ENCODE measurements around the gene MOSPD2.

Gene MOSPD2

GRCh38 chrX:14865201-14865600 is 8.0 kb upstream of the MOSPD2 start:
- Histone ChIP-seq H3K9me3 (ENCODE audit: control insufficient read depth in 5 of 5, low read length in 5 of 5) (peaks cover 4 to 16% (median 7%) of the 10 kb centered on the region in 5 donors), H3K4me1 (ENCODE audit: control insufficient read depth in 5 of 5, insufficient read depth in 5 of 5, low read length in 5 of 5) (no peaks in the 10 kb centered on the region), H3K27ac (ENCODE audit: low read depth, low read length) (no peak overlapping the region), H3K4me3 (ENCODE audit: low read depth in 1 of 5, low read length in 5 of 5) (no peak overlapping the region), H3K27me3 (ENCODE audit: control insufficient read depth in 5 of 5, insufficient read depth in 4 of 5, low read length in 5 of 5) (no peaks in the 10 kb centered on the region), H3K9ac (ENCODE audit: low read length in 5 of 5) (no peak overlapping the region), H3K36me3 (ENCODE audit: control insufficient read depth in 5 of 5, insufficient read depth in 5 of 5, low read length in 5 of 5) (no peaks in the 10 kb centered on the region)

- H3K9me3 ChIP-seq (ENCODE audit: control insufficient read depth in 5 of 5, low read length in 5 of 5) = peaks cover 4 to 11% (median 4%) of the 10 kb centered on the region in 5 donors
- no peaks in the 10 kb centered on the region for H3K27me3 ChIP-seq (ENCODE audit: control insufficient read depth in 5 of 5, insufficient read depth in 4 of 5, low read length in 5 of 5)
- no peak overlapping the region for H3K9ac ChIP-seq (ENCODE audit: low read length in 5 of 5)
- H3K4me3 ChIP-seq (ENCODE audit: low read depth in 1 of 5, low read length in 5 of 5) = no peak overlapping the region
- H3K4me1 ChIP-seq (ENCODE audit: control insufficient read depth in 5 of 5, insufficient read depth in 5 of 5, low read length in 5 of 5) = peaks cover 0 to 17% (median 14%) of the 10 kb centered on the region in 5 donors
- no peak overlapping the region for H3K27ac ChIP-seq (ENCODE audit: low read depth, low read length)
- H3K36me3 ChIP-seq (ENCODE audit: control insufficient read depth in 5 of 5, insufficient read depth in 5 of 5, low read length in 5 of 5) = no peaks in the 10 kb centered on the region
These were observed 1.5 kb upstream of the MOSPD2 start for GRCh38 chrX:14871767-14872166.

DNA sequence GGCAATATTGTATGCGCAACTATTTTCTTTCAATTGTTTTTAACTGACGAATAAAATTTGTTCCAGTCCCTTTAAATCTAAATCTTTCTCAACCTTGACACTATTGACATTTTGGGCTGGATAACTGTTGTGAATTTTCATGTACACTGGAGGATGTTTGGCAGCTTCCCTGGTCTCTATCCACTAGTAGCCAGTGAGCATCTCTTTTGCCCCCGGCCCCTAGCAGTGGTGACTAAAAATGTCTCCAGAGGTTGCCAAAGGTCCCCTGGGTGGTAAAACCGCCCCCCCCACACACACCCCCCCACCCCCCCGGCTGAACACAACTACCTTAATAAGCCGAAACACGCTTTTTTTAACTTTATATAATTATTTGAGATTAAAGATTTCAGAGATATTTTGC is 866 bp upstream of the MOSPD2 start:
- Histone ChIP-seq H3K9ac (ENCODE audit: low read length in 5 of 5) (peak overlapping the region in 1 of 5 donors; percentile 47), H3K9me3 (ENCODE audit: control insufficient read depth in 5 of 5, low read length in 5 of 5) (peaks cover 0 to 5% (median under 1%) of the 10 kb centered on the region in 5 donors), H3K4me1 (ENCODE audit: control insufficient read depth in 5 of 5, insufficient read depth in 5 of 5, low read length in 5 of 5) (peaks cover 0 to 17% (median 14%) of the 10 kb centered on the region in 5 donors), H3K36me3 (ENCODE audit: control insufficient read depth in 5 of 5, insufficient read depth in 5 of 5, low read length in 5 of 5) (no peaks in the 10 kb centered on the region), H3K27ac (ENCODE audit: low read depth, low read length) (no peak overlapping the region), H3K27me3 (ENCODE audit: control insufficient read depth in 5 of 5, insufficient read depth in 4 of 5, low read length in 5 of 5) (no peaks in the 10 kb centered on the region), H3K4me3 (ENCODE audit: low read depth in 1 of 5, low read length in 5 of 5) (peak overlapping the region; percentile 64 to 75 (median 69))

GRCh38 chrX:14873676-14874049 is 442 bp downstream of the MOSPD2 start:
- Histone ChIP-seq H3K36me3 (ENCODE audit: control insufficient read depth in 5 of 5, insufficient read depth in 5 of 5, low read length in 5 of 5) (no peaks in the 10 kb centered on the region), H3K4me1 (ENCODE audit: control insufficient read depth in 5 of 5, insufficient read depth in 5 of 5, low read length in 5 of 5) (peaks cover 0 to 17% (median 14%) of the 10 kb centered on the region in 5 donors), H3K9me3 (ENCODE audit: control insufficient read depth in 5 of 5, low read length in 5 of 5) (no peaks in the 10 kb centered on the region), H3K9ac (ENCODE audit: low read length in 5 of 5) (peak overlapping the region; percentile 39 to 88 (median 79)), H3K4me3 (ENCODE audit: low read depth in 1 of 5, low read length in 5 of 5) (peak overlapping the region; percentile 79 to 86 (median 85)), H3K27ac (ENCODE audit: low read depth, low read length) (peak overlapping the region; percentile 55), H3K27me3 (ENCODE audit: control insufficient read depth in 5 of 5, insufficient read depth in 4 of 5, low read length in 5 of 5) (no peaks in the 10 kb centered on the region)

GRCh38 chrX:14875624-14876023 is 2.4 kb downstream of the MOSPD2 start:
- no peaks in the 10 kb centered on the region for H3K27me3 ChIP-seq (ENCODE audit: control insufficient read depth in 5 of 5, insufficient read depth in 4 of 5, low read length in 5 of 5)
- peak overlapping the region; percentile 55 for H3K27ac ChIP-seq (ENCODE audit: low read depth, low read length)
- peaks cover 0 to 17% (median 14%) of the 10 kb centered on the region in 5 donors for H3K4me1 ChIP-seq (ENCODE audit: control insufficient read depth in 5 of 5, insufficient read depth in 5 of 5, low read length in 5 of 5)
- H3K9ac ChIP-seq (ENCODE audit: low read length in 5 of 5) = peak overlapping the region in 1 of 5 donors; percentile 30
- no peaks in the 10 kb centered on the region for H3K36me3 ChIP-seq (ENCODE audit: control insufficient read depth in 5 of 5, insufficient read depth in 5 of 5, low read length in 5 of 5)
- H3K9me3 ChIP-seq (ENCODE audit: control insufficient read depth in 5 of 5, low read length in 5 of 5) = no peaks in the 10 kb centered on the region
- H3K4me3 ChIP-seq (ENCODE audit: low read depth in 1 of 5, low read length in 5 of 5) = no peak overlapping the region

DNA sequence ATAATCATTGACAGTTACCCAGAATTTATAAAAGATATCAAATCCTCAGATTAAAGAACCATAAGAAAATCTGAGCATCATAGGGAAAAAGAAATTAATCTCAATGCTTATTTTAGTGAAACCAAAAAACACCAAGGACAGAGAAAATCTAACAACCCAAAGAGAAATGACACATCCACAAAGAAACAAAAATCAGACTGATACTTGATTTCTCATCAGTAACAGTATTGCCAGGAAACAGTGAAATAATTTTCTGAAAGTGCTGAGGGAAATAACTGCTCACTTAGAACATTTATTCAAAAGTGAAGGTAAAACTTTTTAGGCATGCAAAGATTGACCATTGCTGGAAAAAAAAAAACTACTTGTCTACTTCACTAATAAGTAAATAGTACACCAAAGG is 10.6 kb downstream of the MOSPD2 start:
- Histone ChIP-seq H3K4me1 (ENCODE audit: control insufficient read depth in 5 of 5, insufficient read depth in 5 of 5, low read length in 5 of 5) (no peaks in the 10 kb centered on the region), H3K27ac (ENCODE audit: low read depth, low read length) (no peak overlapping the region), H3K4me3 (ENCODE audit: low read depth in 1 of 5, low read length in 5 of 5) (no peak overlapping the region), H3K9ac (ENCODE audit: low read length in 5 of 5) (no peak overlapping the region), H3K36me3 (ENCODE audit: control insufficient read depth in 5 of 5, insufficient read depth in 5 of 5, low read length in 5 of 5) (no peaks in the 10 kb centered on the region), H3K9me3 (ENCODE audit: control insufficient read depth in 5 of 5, low read length in 5 of 5) (no peaks in the 10 kb centered on the region), H3K27me3 (ENCODE audit: control insufficient read depth in 5 of 5, insufficient read depth in 4 of 5, low read length in 5 of 5) (no peaks in the 10 kb centered on the region)

DNA sequence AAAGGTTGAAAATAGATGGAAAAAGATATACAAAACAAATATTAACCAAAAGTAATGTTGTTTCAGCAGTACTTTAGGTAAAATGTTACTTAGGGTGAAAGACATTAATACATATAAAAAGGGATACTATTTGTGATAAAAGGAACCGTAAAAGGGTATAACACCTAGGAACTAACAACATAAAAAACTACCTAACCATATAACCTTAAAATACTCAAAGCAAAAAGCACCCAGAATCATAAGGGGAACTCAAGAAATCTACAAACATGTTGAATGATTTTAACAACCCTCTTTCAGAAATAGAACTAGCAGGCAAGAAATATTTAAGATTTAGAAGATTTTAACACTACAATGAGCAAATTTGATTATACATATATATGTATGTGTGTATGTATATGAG is 11.5 kb downstream of the MOSPD2 start:
- Histone ChIP-seq H3K4me1 (ENCODE audit: control insufficient read depth in 5 of 5, insufficient read depth in 5 of 5, low read length in 5 of 5) (no peaks in the 10 kb centered on the region), H3K36me3 (ENCODE audit: control insufficient read depth in 5 of 5, insufficient read depth in 5 of 5, low read length in 5 of 5) (no peaks in the 10 kb centered on the region), H3K4me3 (ENCODE audit: low read depth in 1 of 5, low read length in 5 of 5) (no peak overlapping the region), H3K9ac (ENCODE audit: low read length in 5 of 5) (no peak overlapping the region), H3K9me3 (ENCODE audit: control insufficient read depth in 5 of 5, low read length in 5 of 5) (no peaks in the 10 kb centered on the region), H3K27ac (ENCODE audit: low read depth, low read length) (no peak overlapping the region), H3K27me3 (ENCODE audit: control insufficient read depth in 5 of 5, insufficient read depth in 4 of 5, low read length in 5 of 5) (no peaks in the 10 kb centered on the region)

GRCh38 chrX:14886252-14886651 is 13.0 kb downstream of the MOSPD2 start:
- Histone ChIP-seq H3K36me3 (ENCODE audit: control insufficient read depth in 5 of 5, insufficient read depth in 5 of 5, low read length in 5 of 5) (no peaks in the 10 kb centered on the region), H3K4me3 (ENCODE audit: low read depth in 1 of 5, low read length in 5 of 5) (no peak overlapping the region), H3K27me3 (ENCODE audit: control insufficient read depth in 5 of 5, insufficient read depth in 4 of 5, low read length in 5 of 5) (no peaks in the 10 kb centered on the region), H3K9ac (ENCODE audit: low read length in 5 of 5) (no peak overlapping the region), H3K4me1 (ENCODE audit: control insufficient read depth in 5 of 5, insufficient read depth in 5 of 5, low read length in 5 of 5) (peaks cover 0 to 3% (median 0%) of the 10 kb centered on the region in 5 donors), H3K27ac (ENCODE audit: low read depth, low read length) (no peak overlapping the region), H3K9me3 (ENCODE audit: control insufficient read depth in 5 of 5, low read length in 5 of 5) (no peaks in the 10 kb centered on the region)

GRCh38 chrX:14896273-14896672 is 23.1 kb downstream of the MOSPD2 start:
- Histone ChIP-seq H3K9me3 (ENCODE audit: control insufficient read depth in 5 of 5, low read length in 5 of 5) (no peaks in the 10 kb centered on the region), H3K9ac (ENCODE audit: low read length in 5 of 5) (no peak overlapping the region), H3K36me3 (ENCODE audit: control insufficient read depth in 5 of 5, insufficient read depth in 5 of 5, low read length in 5 of 5) (peaks cover 0 to 9% (median 3%) of the 10 kb centered on the region in 5 donors), H3K27ac (ENCODE audit: low read depth, low read length) (no peak overlapping the region), H3K4me3 (ENCODE audit: low read depth in 1 of 5, low read length in 5 of 5) (no peak overlapping the region), H3K27me3 (ENCODE audit: control insufficient read depth in 5 of 5, insufficient read depth in 4 of 5, low read length in 5 of 5) (no peaks in the 10 kb centered on the region), H3K4me1 (ENCODE audit: control insufficient read depth in 5 of 5, insufficient read depth in 5 of 5, low read length in 5 of 5) (peaks cover 0 to 5% (median 0%) of the 10 kb centered on the region in 5 donors)

GRCh38 chrX:14897042-14897441 is 23.8 kb downstream of the MOSPD2 start:
- H3K27me3 ChIP-seq (ENCODE audit: control insufficient read depth in 5 of 5, insufficient read depth in 4 of 5, low read length in 5 of 5) = no peaks in the 10 kb centered on the region
- no peak overlapping the region for H3K27ac ChIP-seq (ENCODE audit: low read depth, low read length)
- no peak overlapping the region for H3K9ac ChIP-seq (ENCODE audit: low read length in 5 of 5)

More at GRCh38 chrX:14897042-14897441, 23.8 kb downstream of the MOSPD2 start:
- H3K4me1 ChIP-seq (ENCODE audit: control insufficient read depth in 5 of 5, insufficient read depth in 5 of 5, low read length in 5 of 5) = peaks cover 0 to 5% (median 0%) of the 10 kb centered on the region in 5 donors
- H3K36me3 ChIP-seq (ENCODE audit: control insufficient read depth in 5 of 5, insufficient read depth in 5 of 5, low read length in 5 of 5) = peaks cover 0 to 9% (median 3%) of the 10 kb centered on the region in 5 donors
- H3K4me3 ChIP-seq (ENCODE audit: low read depth in 1 of 5, low read length in 5 of 5) = no peak overlapping the region
- H3K9me3 ChIP-seq (ENCODE audit: control insufficient read depth in 5 of 5, low read length in 5 of 5) = no peaks in the 10 kb centered on the region
